ENCODE data around the gene GLT1D1. TPM values are rescaled to one million over a fixed set of nuclear protein-coding genes. Genes with fewer than 3 reads are reported as not detected.

GLT1D1 gene
- total and polyA plus RNA-seq, 2 of the 8 experiments (the other 6 are each of a cell fraction or from before 2014, with no cell fraction given), result 1.5 to 3.6 TPM

DNA sequence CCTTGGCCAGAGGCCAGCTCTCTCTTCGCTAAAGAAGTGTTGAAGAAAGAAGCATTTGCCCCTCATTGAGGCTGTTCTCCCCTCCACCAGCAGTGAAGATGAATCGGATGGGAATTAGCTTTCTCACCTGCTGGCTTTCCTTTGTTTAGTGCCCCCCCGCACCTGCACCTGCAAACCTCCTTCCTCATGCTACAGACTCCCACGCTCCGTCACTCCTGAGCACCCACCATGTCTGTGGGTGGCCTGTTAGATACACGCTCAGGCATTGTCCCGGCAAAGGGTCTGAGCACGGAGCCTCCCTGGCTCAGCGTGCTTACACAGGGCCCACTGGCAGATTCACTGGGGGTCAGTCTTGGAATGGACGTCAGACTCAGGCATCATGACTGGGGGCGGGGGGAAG, 121.6 kb downstream of the GLT1D1 start (continued):
- TF ChIP-seq, protein P1, sequence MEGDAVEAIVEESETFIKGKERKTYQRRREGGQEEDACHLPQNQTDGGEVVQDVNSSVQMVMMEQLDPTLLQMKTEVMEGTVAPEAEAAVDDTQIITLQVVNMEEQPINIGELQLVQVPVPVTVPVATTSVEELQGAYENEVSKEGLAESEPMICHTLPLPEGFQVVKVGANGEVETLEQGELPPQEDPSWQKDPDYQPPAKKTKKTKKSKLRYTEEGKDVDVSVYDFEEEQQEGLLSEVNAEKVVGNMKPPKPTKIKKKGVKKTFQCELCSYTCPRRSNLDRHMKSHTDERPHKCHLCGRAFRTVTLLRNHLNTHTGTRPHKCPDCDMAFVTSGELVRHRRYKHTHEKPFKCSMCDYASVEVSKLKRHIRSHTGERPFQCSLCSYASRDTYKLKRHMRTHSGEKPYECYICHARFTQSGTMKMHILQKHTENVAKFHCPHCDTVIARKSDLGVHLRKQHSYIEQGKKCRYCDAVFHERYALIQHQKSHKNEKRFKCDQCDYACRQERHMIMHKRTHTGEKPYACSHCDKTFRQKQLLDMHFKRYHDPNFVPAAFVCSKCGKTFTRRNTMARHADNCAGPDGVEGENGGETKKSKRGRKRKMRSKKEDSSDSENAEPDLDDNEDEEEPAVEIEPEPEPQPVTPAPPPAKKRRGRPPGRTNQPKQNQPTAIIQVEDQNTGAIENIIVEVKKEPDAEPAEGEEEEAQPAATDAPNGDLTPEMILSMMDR (IDR thresholded peaks at IDR 0.05; ENCODE audit: control extremely low read depth in 1 of 3, insufficient read depth in 1 of 3, low read depth in 1 of 3, low read length in 3 of 3), result no peak
- TF ChIP-seq SIX5 (IDR thresholded peaks at IDR 0.05; ENCODE audit: low read depth, low read length) (no peak), SRF (IDR thresholded peaks at IDR 0.05; ENCODE audit: low read depth, low read length) (no peak), TBP (IDR thresholded peaks at IDR 0.05; ENCODE audit: low read depth, low read length) (no peak), POLR2A (IDR thresholded peaks at IDR 0.05; ENCODE audit: control extremely low read depth in 1 of 2, low read depth in 2 of 2, low read length in 2 of 2) (no peak), TCF12 (IDR thresholded peaks at IDR 0.05; ENCODE audit: low read depth, low read length) (no peak)

All from H1 (cell line).